Thyroid gland (tissue), 4 donors: ENCODE data around the gene PREB.

ENCODE experiments used
- POLR2A ChIP-seq, 2 donors: fragments of 450-650 bp; IDR thresholded peaks; one replicate each; pipeline ENCODE4 v1.6.1; 2017; ENCODE audit warnings: antibody characterized with exemption in 2 of 2, mild to moderate bottlenecking in 2 of 2, moderate library complexity in 1 of 2
- TF ChIP-seq, protein P1 (sequence below), 6 experiments: fragments of 200-600 bp in 3 of 6; fragments of 450-650 bp in 3 of 6; sonication (generic) in 3 of 6; IDR thresholded peaks; one replicate each; pipeline ENCODE4 v1.5.1; 2016 to 2019; ENCODE audit warnings: antibody characterized with exemption in 6 of 6, mild to moderate bottlenecking in 2 of 6, inconsistent platforms in 1 of 6, moderate library complexity in 1 of 6

DNA sequence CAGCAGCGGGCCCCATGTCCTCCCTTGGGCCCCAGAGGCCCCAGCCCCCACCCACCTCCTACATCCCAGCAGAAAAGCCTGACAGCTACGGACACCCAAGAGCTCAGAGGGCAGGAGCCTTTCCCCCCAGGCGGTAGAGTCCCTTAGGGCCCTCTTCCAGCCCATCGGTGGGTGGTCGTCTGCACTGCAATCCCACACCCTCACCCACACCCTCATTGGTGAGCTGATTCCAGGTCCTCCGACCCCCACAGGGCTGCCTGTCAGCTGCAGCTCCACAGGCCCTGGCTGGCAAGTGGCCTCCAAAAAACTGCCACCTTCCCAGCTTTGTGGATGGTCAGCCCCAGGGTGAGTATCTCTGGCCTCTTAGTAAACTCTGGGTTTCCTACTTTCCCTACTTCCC is 24.8 kb upstream of the PREB start:
- TF ChIP-seq, protein P1, sequence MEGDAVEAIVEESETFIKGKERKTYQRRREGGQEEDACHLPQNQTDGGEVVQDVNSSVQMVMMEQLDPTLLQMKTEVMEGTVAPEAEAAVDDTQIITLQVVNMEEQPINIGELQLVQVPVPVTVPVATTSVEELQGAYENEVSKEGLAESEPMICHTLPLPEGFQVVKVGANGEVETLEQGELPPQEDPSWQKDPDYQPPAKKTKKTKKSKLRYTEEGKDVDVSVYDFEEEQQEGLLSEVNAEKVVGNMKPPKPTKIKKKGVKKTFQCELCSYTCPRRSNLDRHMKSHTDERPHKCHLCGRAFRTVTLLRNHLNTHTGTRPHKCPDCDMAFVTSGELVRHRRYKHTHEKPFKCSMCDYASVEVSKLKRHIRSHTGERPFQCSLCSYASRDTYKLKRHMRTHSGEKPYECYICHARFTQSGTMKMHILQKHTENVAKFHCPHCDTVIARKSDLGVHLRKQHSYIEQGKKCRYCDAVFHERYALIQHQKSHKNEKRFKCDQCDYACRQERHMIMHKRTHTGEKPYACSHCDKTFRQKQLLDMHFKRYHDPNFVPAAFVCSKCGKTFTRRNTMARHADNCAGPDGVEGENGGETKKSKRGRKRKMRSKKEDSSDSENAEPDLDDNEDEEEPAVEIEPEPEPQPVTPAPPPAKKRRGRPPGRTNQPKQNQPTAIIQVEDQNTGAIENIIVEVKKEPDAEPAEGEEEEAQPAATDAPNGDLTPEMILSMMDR (IDR thresholded peaks at IDR 0.05), result no peak
- TF ChIP-seq POLR2A (IDR thresholded peaks at IDR 0.05), result no peak
